Lower leg skin (tissue), 3 donors: Measurements from ENCODE around the gene MMEL1.
"Not testable (repeated sequence)": the region's sequence is repeated elsewhere in the genome, so short reads cannot be mapped to it uniquely, and the experiment has no call there.

Experiments used
- POLR2A ChIP-seq, 2 donors: fragments of 450-650 bp; IDR thresholded peaks; one replicate each; pipeline ENCODE4 v1.6.1; 2016 to 2017; ENCODE audit warnings: antibody characterized with exemption in 2 of 2, mild to moderate bottlenecking in 1 of 2, moderate library complexity in 1 of 2
- TF ChIP-seq, protein P1 (sequence below), 3 donors: fragments of 450-650 bp; IDR thresholded peaks; one replicate each; pipeline ENCODE4 v1.5.1; 2016; ENCODE audit warnings: antibody characterized with exemption in 3 of 3, mild to moderate bottlenecking in 3 of 3, moderate library complexity in 2 of 3

DNA sequence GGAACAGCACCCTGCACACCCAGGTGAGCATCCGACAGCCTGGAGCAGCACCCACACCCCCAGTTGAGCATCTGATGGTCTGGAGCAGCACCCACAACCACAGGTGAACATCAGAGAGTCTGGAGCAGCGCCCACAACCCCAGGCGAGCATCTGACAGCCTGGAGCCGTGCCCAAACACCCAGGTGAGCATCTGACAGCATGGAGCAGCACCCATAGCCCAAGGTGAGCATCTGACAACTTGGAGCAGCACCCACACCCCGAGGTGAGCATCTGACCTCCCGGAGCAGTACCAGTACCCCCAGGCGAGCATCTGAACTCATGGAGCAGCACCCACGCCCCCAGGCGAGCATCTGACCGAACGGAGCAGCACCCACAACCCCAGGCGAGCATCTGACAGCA, 24.3 kb upstream of the MMEL1 start:
- TF ChIP-seq, protein P1, sequence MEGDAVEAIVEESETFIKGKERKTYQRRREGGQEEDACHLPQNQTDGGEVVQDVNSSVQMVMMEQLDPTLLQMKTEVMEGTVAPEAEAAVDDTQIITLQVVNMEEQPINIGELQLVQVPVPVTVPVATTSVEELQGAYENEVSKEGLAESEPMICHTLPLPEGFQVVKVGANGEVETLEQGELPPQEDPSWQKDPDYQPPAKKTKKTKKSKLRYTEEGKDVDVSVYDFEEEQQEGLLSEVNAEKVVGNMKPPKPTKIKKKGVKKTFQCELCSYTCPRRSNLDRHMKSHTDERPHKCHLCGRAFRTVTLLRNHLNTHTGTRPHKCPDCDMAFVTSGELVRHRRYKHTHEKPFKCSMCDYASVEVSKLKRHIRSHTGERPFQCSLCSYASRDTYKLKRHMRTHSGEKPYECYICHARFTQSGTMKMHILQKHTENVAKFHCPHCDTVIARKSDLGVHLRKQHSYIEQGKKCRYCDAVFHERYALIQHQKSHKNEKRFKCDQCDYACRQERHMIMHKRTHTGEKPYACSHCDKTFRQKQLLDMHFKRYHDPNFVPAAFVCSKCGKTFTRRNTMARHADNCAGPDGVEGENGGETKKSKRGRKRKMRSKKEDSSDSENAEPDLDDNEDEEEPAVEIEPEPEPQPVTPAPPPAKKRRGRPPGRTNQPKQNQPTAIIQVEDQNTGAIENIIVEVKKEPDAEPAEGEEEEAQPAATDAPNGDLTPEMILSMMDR (IDR thresholded peaks at IDR 0.05) = not testable (repeated sequence)
- TF ChIP-seq POLR2A (IDR thresholded peaks at IDR 0.05) = not testable (repeated sequence)
